Thoracic aorta (tissue), 2 donors: Measurements from ENCODE around the gene MINDY4. TPM values are rescaled to one million over a fixed set of nuclear protein-coding genes. Genes with fewer than 3 reads are reported as not detected.

Experiments
- ATAC-seq: fragments of 150-250 bp; one replicate; pipeline ENCODE4 v1.8.0; 2017; ENCODE audit warnings: low read depth; ENCODE audit not compliant: insufficient number of reproducible peaks, low FRiP score
- DNase-seq: peaks from one replicate; pipeline ENCODE4 v3.0.0-alpha.2; 2020; ENCODE audit warnings: low spot score
- H3K27ac ChIP-seq, 2 donors: fragments of 200-600 bp; sonication (generic); 1 replicate in 1 of 2; 2 replicates in 1 of 2; pipeline ENCODE4 v1.5.1; 2016; ENCODE audit warnings: mild to moderate bottlenecking in 2 of 2, moderate library complexity in 2 of 2
- H3K27me3 ChIP-seq: fragments of 200-600 bp; sonication (generic); replicated peaks from 2 replicates; pipeline ENCODE4 v1.6.0; 2016; ENCODE audit warnings: mild to moderate bottlenecking; ENCODE audit not compliant: insufficient read depth
- H3K36me3 ChIP-seq: fragments of 200-600 bp; sonication (generic); one replicate; pipeline ENCODE4 v1.5.1; 2016
- H3K4me1 ChIP-seq, 2 donors: fragments of 200-600 bp; sonication (generic); 1 replicate in 1 of 2; 2 replicates in 1 of 2; pipeline versions ENCODE4 v1.5.1 to v1.6.0; 2016; ENCODE audit warnings: low read depth in 2 of 2, mild to moderate bottlenecking in 1 of 2; ENCODE audit not compliant: control insufficient read depth in 1 of 2
- H3K4me3 ChIP-seq: fragments of 200-600 bp; sonication (generic); 2 replicates; pipeline ENCODE4 v1.5.1; 2016; ENCODE audit warnings: mild to moderate bottlenecking
- H3K9me3 ChIP-seq: fragments of 200-600 bp; sonication (generic); 2 replicates; pipeline ENCODE4 v1.5.1; 2016
- CTCF ChIP-seq: fragments of 200-600 bp; sonication (generic); IDR thresholded peaks from one replicate; pipeline ENCODE4 v1.5.1; 2019; ENCODE audit warnings: antibody characterized with exemption
- total RNA-seq, 2 donors: library from RNA; depleted of rRNA; stranded (reverse); fragments of >200 nt; gene quantifications; one replicate each; pipeline versions ENCODE4 v1.1.0 to v1.2.3, GENCODE V29; 2016

The MINDY4 gene
- total RNA-seq, 2 donors from 2014 or later: 32.0 to 44.0 TPM

- Histone ChIP-seq H3K36me3 (peaks cover 36% of the 10 kb centered on the region), H3K4me3 (no peak overlapping the region), H3K27me3 (no peaks in the 10 kb centered on the region), H3K9me3 (no peaks in the 10 kb centered on the region), H3K4me1 (peaks cover 0 to 17% of the 10 kb centered on the region in 2 donors), H3K27ac (no peak overlapping the region)
- DNase-seq (no peak), ATAC-seq (no peak)
- no peak for TF ChIP-seq CTCF
These were observed 100.4 kb downstream of the MINDY4 start for GRCh38 chr7:30871655-30872054.

GRCh38 chr7:30873207-30873606 lies 102.0 kb downstream of the MINDY4 start:
- TF ChIP-seq CTCF: no peak
- ATAC-seq: no peak
- Histone ChIP-seq H3K27ac (no peak overlapping the region), H3K4me3 (no peak overlapping the region), H3K4me1 (peaks cover 0 to 13% of the 10 kb centered on the region in 2 donors), H3K27me3 (no peaks in the 10 kb centered on the region), H3K9me3 (no peaks in the 10 kb centered on the region), H3K36me3 (peaks cover 36% of the 10 kb centered on the region)
- DNase-seq: no peak

GRCh38 chr7:30873656-30874055 lies 102.4 kb downstream of the MINDY4 start:
- H3K36me3 ChIP-seq: peaks cover 36% of the 10 kb centered on the region
- ATAC-seq: no peak
- H3K4me3 ChIP-seq: no peak overlapping the region
- no peak overlapping the region for H3K27ac ChIP-seq
- no peak for TF ChIP-seq CTCF
- DNase-seq: no peak
- H3K27me3 ChIP-seq: no peaks in the 10 kb centered on the region
- peaks cover 0 to 13% of the 10 kb centered on the region in 2 donors for H3K4me1 ChIP-seq
- H3K9me3 ChIP-seq: no peaks in the 10 kb centered on the region

GRCh38 chr7:30874656-30875302 lies 103.6 kb downstream of the MINDY4 start:
- peaks cover 36% of the 10 kb centered on the region for H3K36me3 ChIP-seq
- H3K4me3 ChIP-seq: no peak overlapping the region
- H3K27me3 ChIP-seq: no peaks in the 10 kb centered on the region
- H3K27ac ChIP-seq: no peak overlapping the region
- no peak for DNase-seq
- TF ChIP-seq CTCF: no peak
- H3K4me1 ChIP-seq: peaks cover 0 to 14% of the 10 kb centered on the region in 2 donors
- no peak for ATAC-seq
- no peaks in the 10 kb centered on the region for H3K9me3 ChIP-seq

- H3K9me3 ChIP-seq: no peaks in the 10 kb centered on the region
- ATAC-seq (no peak), DNase-seq (no peak)
- H3K4me3 ChIP-seq: no peak overlapping the region
- no peak for TF ChIP-seq CTCF
- H3K27ac ChIP-seq: no peak overlapping the region
- H3K27me3 ChIP-seq: no peaks in the 10 kb centered on the region
- H3K36me3 ChIP-seq: peaks cover 35% of the 10 kb centered on the region
- H3K4me1 ChIP-seq: peaks cover 0 to 14% of the 10 kb centered on the region in 2 donors
These were observed 106.0 kb downstream of the MINDY4 start for GRCh38 chr7:30877015-30877769.
